ENCODE results near the gene FER.

FER gene

DNA sequence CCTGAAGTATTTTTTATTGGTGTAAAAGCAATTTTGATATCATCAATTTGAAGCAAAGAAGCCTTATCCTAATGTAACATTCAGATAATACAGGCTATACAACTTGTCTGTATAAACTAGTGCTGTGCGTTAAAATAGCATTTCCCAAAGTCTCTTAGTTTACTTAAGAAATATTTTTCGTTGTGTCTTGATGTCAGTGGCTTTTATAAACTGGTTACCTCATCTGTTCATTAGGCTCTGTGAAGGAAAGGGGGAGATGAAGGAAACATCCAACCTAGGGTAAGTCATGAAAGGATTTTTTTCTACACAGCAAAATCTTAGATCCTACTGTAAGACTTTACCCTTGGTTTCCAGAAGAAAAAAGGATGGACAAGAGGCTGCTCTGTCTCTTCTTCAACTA is 389.2 kb downstream of the FER start:
- peak; percentile 20 for DNase-seq
- Histone ChIP-seq H3K9ac (ENCODE audit: low read length) (no peak overlapping the region), H2BK15ac (ENCODE audit: low read depth, poor library complexity, severe bottlenecking) (no peak overlapping the region), H2BK120ac (ENCODE audit: low read depth, low read length) (no peak overlapping the region), H3K4me1 (ENCODE audit: control insufficient read depth, insufficient read depth, low read depth, low read length) (peaks cover 2% of the 10 kb centered on the region), H4K91ac (ENCODE audit: low read length) (no peak overlapping the region), H3K27me3 (ENCODE audit: control insufficient read depth in 1 of 2, insufficient read depth in 1 of 2, low read length in 2 of 2) (no peaks in the 10 kb centered on the region), H2AK5ac (ENCODE audit: low read length, severe bottlenecking) (no peak overlapping the region), H3K27ac (ENCODE audit: low read length, poor library complexity, severe bottlenecking) (no peak overlapping the region), H2BK12ac (ENCODE audit: low read length in 2 of 2) (no peak overlapping the region), H3K4me3 (ENCODE audit: insufficient read depth in 1 of 2, low read depth in 1 of 2, low read length in 2 of 2) (no peak overlapping the region), H3K4me2 (ENCODE audit: low read length, poor library complexity, severe bottlenecking) (no peak overlapping the region), H4K8ac (ENCODE audit: low read length) (no peak overlapping the region), H3K79me1 (replicated peaks; ENCODE audit: low read length, poor library complexity, severe bottlenecking) (peaks cover 2% of the 10 kb centered on the region), H3K23ac (ENCODE audit: low read length in 2 of 2) (no peak overlapping the region), H3K9me3 (ENCODE audit: control insufficient read depth, low read length) (no peaks in the 10 kb centered on the region), H2BK5ac (ENCODE audit: low read depth, low read length, poor library complexity, severe bottlenecking) (no peak overlapping the region), H3K4ac (ENCODE audit: low read depth in 1 of 2, low read length in 2 of 2) (no peak overlapping the region), H3K14ac (ENCODE audit: low read length in 2 of 2) (no peak overlapping the region), H2AFZ (ENCODE audit: low read depth, low read length) (no peak overlapping the region), H3K18ac (ENCODE audit: low read depth in 1 of 2, low read length in 2 of 2) (no peak overlapping the region), H3K36me3 (ENCODE audit: control insufficient read depth in 1 of 2, insufficient read depth in 2 of 2, low read depth in 1 of 2, low read length in 2 of 2) (peaks cover 0 to 5% of the 10 kb centered on the region in 2 experiments)
- 75% methylated on average over 1 of the region's 2 CpGs for WGBS

DNA sequence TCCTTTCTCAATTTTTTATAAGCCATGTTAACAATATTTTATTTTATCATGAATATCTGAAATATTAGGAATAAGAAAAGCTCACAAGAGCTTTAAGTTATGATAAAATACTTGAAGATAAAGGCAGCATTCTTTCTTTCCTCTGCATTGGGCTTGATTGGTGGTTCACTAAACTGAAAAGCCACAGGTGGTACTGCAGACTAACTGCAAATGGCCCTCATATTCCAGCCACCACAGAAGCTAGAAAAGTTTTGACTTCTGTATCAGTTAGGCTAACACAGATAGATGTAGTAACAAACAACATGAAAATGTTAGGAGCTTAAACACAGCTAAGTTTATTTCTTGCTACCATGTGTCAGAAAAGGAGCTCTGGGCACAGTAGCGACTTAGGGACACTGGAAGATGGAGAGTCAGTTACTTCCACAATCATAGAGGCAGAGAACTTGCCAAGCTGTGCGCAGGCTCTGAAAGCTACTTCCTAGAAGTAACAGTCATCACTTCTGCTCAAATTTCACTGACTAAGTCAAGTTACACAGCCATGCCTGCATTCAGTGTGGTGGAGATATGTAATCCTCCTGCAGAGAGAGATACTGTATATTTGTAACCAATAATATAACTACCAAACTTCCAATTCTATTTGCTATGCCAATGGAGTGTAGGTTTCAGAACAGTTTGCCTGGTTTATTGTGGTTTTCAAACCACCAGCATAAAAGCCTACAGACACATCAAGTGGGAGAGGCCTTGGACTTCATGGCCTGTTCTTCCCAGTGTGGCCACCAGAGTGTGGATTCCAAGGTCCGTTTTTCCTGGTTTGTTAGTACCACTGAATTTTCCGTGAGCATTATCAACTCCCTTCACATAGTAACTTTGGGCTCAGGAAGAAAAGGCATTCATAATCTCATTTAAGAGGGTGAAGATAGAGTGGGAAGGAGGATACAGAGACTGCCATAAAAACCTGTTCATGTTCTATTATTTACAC is 393.8 kb downstream of the FER start:
- peak; percentile 14 for DNase-seq
- Histone ChIP-seq H3K23ac (ENCODE audit: low read length in 2 of 2) (no peak overlapping the region), H2BK5ac (ENCODE audit: low read depth, low read length, poor library complexity, severe bottlenecking) (no peak overlapping the region), H2BK12ac (ENCODE audit: low read length in 2 of 2) (no peak overlapping the region), H3K4me3 (ENCODE audit: insufficient read depth in 1 of 2, low read depth in 1 of 2, low read length in 2 of 2) (no peak overlapping the region), H3K27ac (ENCODE audit: low read length, poor library complexity, severe bottlenecking) (no peak overlapping the region), H2BK15ac (ENCODE audit: low read depth, poor library complexity, severe bottlenecking) (no peak overlapping the region), H2AK5ac (ENCODE audit: low read length, severe bottlenecking) (no peak overlapping the region), H3K36me3 (ENCODE audit: control insufficient read depth in 1 of 2, insufficient read depth in 2 of 2, low read depth in 1 of 2, low read length in 2 of 2) (peaks cover 0 to 5% of the 10 kb centered on the region in 2 experiments), H3K4me1 (ENCODE audit: control insufficient read depth, insufficient read depth, low read depth, low read length) (peaks cover 2% of the 10 kb centered on the region), H3K4ac (ENCODE audit: low read depth in 1 of 2, low read length in 2 of 2) (no peak overlapping the region), H2AFZ (ENCODE audit: low read depth, low read length) (no peak overlapping the region), H4K91ac (ENCODE audit: low read length) (peak overlapping the region; percentile 46), H3K27me3 (ENCODE audit: control insufficient read depth in 1 of 2, insufficient read depth in 1 of 2, low read length in 2 of 2) (no peaks in the 10 kb centered on the region), H3K79me1 (replicated peaks; ENCODE audit: low read length, poor library complexity, severe bottlenecking) (peaks cover 2% of the 10 kb centered on the region), H3K18ac (ENCODE audit: low read depth in 1 of 2, low read length in 2 of 2) (no peak overlapping the region), H3K14ac (ENCODE audit: low read length in 2 of 2) (no peak overlapping the region), H4K8ac (ENCODE audit: low read length) (no peak overlapping the region), H3K4me2 (ENCODE audit: low read length, poor library complexity, severe bottlenecking) (no peak overlapping the region), H3K9ac (ENCODE audit: low read length) (no peak overlapping the region), H2BK120ac (ENCODE audit: low read depth, low read length) (no peak overlapping the region), H3K9me3 (ENCODE audit: control insufficient read depth, low read length) (no peaks in the 10 kb centered on the region)
- WGBS = 89% methylated on average over 3 of the region's 4 CpGs

DNA sequence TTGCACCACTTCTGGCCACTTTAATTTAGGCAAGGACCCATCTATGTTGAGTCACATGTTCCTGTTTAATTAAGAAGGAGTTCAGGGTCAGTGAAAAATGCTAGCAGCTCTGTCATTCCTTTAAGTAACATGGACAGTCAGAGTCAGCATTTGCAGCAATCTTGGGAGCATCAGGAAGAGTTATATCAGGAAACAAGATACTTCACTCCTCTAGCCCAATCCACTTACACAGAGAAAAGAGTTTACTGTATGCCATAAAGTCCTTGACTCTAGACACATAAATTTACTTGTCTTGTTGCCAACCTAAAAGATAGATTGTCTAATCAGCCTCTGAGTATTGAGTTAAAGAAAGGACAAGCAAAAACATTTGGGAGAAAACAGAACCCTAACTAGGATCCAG is 395.3 kb downstream of the FER start:
- Histone ChIP-seq H2AK5ac (ENCODE audit: low read length, severe bottlenecking) (no peak overlapping the region), H3K79me1 (replicated peaks; ENCODE audit: low read length, poor library complexity, severe bottlenecking) (peaks cover 2% of the 10 kb centered on the region), H3K18ac (ENCODE audit: low read depth in 1 of 2, low read length in 2 of 2) (no peak overlapping the region), H3K4me1 (ENCODE audit: control insufficient read depth, insufficient read depth, low read depth, low read length) (peaks cover 2% of the 10 kb centered on the region), H2BK15ac (ENCODE audit: low read depth, poor library complexity, severe bottlenecking) (no peak overlapping the region), H4K8ac (ENCODE audit: low read length) (no peak overlapping the region), H3K14ac (ENCODE audit: low read length in 2 of 2) (no peak overlapping the region), H3K4me3 (ENCODE audit: insufficient read depth in 1 of 2, low read depth in 1 of 2, low read length in 2 of 2) (no peak overlapping the region), H3K27me3 (ENCODE audit: control insufficient read depth in 1 of 2, insufficient read depth in 1 of 2, low read length in 2 of 2) (no peaks in the 10 kb centered on the region), H2BK120ac (ENCODE audit: low read depth, low read length) (no peak overlapping the region), H4K91ac (ENCODE audit: low read length) (no peak overlapping the region), H3K4me2 (ENCODE audit: low read length, poor library complexity, severe bottlenecking) (no peak overlapping the region), H2AFZ (ENCODE audit: low read depth, low read length) (no peak overlapping the region), H3K9me3 (ENCODE audit: control insufficient read depth, low read length) (no peaks in the 10 kb centered on the region), H2BK12ac (ENCODE audit: low read length in 2 of 2) (no peak overlapping the region), H3K9ac (ENCODE audit: low read length) (no peak overlapping the region), H3K27ac (ENCODE audit: low read length, poor library complexity, severe bottlenecking) (no peak overlapping the region), H2BK5ac (ENCODE audit: low read depth, low read length, poor library complexity, severe bottlenecking) (no peak overlapping the region), H3K36me3 (ENCODE audit: control insufficient read depth in 1 of 2, insufficient read depth in 2 of 2, low read depth in 1 of 2, low read length in 2 of 2) (no peaks in the 10 kb centered on the region), H3K23ac (ENCODE audit: low read length in 2 of 2) (no peak overlapping the region), H3K4ac (ENCODE audit: low read depth in 1 of 2, low read length in 2 of 2) (no peak overlapping the region)
- DNase-seq = peak; percentile 65

DNA sequence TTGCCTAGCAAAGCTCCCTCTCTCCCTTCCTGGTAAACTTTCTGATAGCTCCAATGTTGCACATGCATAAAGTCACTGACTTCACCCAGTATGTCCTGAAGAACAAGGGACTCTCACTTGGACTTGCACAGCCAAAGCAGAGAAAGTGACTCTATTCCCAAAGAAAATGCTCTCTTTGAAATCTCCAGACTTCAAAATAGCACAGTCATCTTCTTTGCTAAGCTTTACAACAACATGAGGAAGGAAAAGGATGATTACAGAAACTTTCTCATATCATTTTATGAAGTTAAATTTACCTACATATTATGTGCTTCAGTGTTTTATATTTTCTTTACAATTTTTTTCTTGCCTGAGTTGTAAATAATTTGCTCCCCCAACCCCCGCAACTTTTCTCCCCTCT is 397.4 kb downstream of the FER start:
- Histone ChIP-seq H3K23ac (ENCODE audit: low read length in 2 of 2) (no peak overlapping the region), H3K9ac (ENCODE audit: low read length) (no peak overlapping the region), H2BK5ac (ENCODE audit: low read depth, low read length, poor library complexity, severe bottlenecking) (no peak overlapping the region), H3K27me3 (ENCODE audit: control insufficient read depth in 1 of 2, insufficient read depth in 1 of 2, low read length in 2 of 2) (no peaks in the 10 kb centered on the region), H3K4me3 (ENCODE audit: insufficient read depth in 1 of 2, low read depth in 1 of 2, low read length in 2 of 2) (no peak overlapping the region), H4K91ac (ENCODE audit: low read length) (no peak overlapping the region), H2BK12ac (ENCODE audit: low read length in 2 of 2) (no peak overlapping the region), H3K79me1 (replicated peaks; ENCODE audit: low read length, poor library complexity, severe bottlenecking) (no peaks in the 10 kb centered on the region), H2AK5ac (ENCODE audit: low read length, severe bottlenecking) (no peak overlapping the region), H3K4me1 (ENCODE audit: control insufficient read depth, insufficient read depth, low read depth, low read length) (peaks cover 2% of the 10 kb centered on the region), H2AFZ (ENCODE audit: low read depth, low read length) (no peak overlapping the region), H3K27ac (ENCODE audit: low read length, poor library complexity, severe bottlenecking) (no peak overlapping the region), H3K18ac (ENCODE audit: low read depth in 1 of 2, low read length in 2 of 2) (no peak overlapping the region), H3K36me3 (ENCODE audit: control insufficient read depth in 1 of 2, insufficient read depth in 2 of 2, low read depth in 1 of 2, low read length in 2 of 2) (no peaks in the 10 kb centered on the region), H3K9me3 (ENCODE audit: control insufficient read depth, low read length) (no peaks in the 10 kb centered on the region), H2BK15ac (ENCODE audit: low read depth, poor library complexity, severe bottlenecking) (no peak overlapping the region), H4K8ac (ENCODE audit: low read length) (no peak overlapping the region), H3K4ac (ENCODE audit: low read depth in 1 of 2, low read length in 2 of 2) (no peak overlapping the region), H3K14ac (ENCODE audit: low read length in 2 of 2) (no peak overlapping the region), H3K4me2 (ENCODE audit: low read length, poor library complexity, severe bottlenecking) (no peak overlapping the region), H2BK120ac (ENCODE audit: low read depth, low read length) (no peak overlapping the region)
- no CpG with 5 or more reads among the region's 1 CpG for WGBS
- no peak for DNase-seq

All from mesenchymal stem cell (in vitro differentiated cells and primary cell).